Activated naive CD8-positive, alpha-beta T cell (primary cell): ENCODE measurements around the gene OPCML.

Experiments used
- H3K27ac Mint-ChIP-seq: one replicate; pipeline ENCODE4 v1.8.0; 2021; ENCODE audit warnings: mixed read lengths
- H3K27me3 Mint-ChIP-seq: one replicate; pipeline ENCODE4 v1.8.0; 2021; ENCODE audit warnings: mixed read lengths
- H3K36me3 Mint-ChIP-seq: one replicate; pipeline ENCODE4 v1.8.0; 2021; ENCODE audit warnings: mixed read lengths
- H3K4me1 Mint-ChIP-seq: one replicate; pipeline ENCODE4 v1.8.0; 2021; ENCODE audit warnings: low read depth, mixed read lengths
- H3K4me3 Mint-ChIP-seq: one replicate; pipeline ENCODE4 v1.8.0; 2021; ENCODE audit warnings: mild to moderate bottlenecking, mixed read lengths
- H3K9me3 Mint-ChIP-seq: one replicate; pipeline ENCODE4 v1.8.0; 2021; ENCODE audit warnings: low read depth, mixed read lengths

OPCML gene

GRCh38 chr11:132987936-132988335 is 544.4 kb downstream of the OPCML start:
- Mint-ChIP-seq H3K4me1 (no peaks in the 10 kb centered on the region), H3K27me3 (peaks cover 3% of the 10 kb centered on the region), H3K27ac (no peak overlapping the region), H3K4me3 (no peak overlapping the region), H3K9me3 (no peaks in the 10 kb centered on the region), H3K36me3 (no peaks in the 10 kb centered on the region)

GRCh38 chr11:132983641-132983978 is 548.7 kb downstream of the OPCML start:
- peaks cover 2% of the 10 kb centered on the region for H3K27me3 Mint-ChIP-seq
- H3K36me3 Mint-ChIP-seq = no peaks in the 10 kb centered on the region
- no peak overlapping the region for H3K27ac Mint-ChIP-seq
- H3K4me1 Mint-ChIP-seq = no peaks in the 10 kb centered on the region
- no peak overlapping the region for H3K4me3 Mint-ChIP-seq
- no peaks in the 10 kb centered on the region for H3K9me3 Mint-ChIP-seq

GRCh38 chr11:132982772-132983640 is 549.3 kb downstream of the OPCML start:
- H3K27me3 Mint-ChIP-seq = no peaks in the 10 kb centered on the region
- no peak overlapping the region for H3K27ac Mint-ChIP-seq
- H3K9me3 Mint-ChIP-seq = no peaks in the 10 kb centered on the region
- H3K4me1 Mint-ChIP-seq = no peaks in the 10 kb centered on the region
- H3K36me3 Mint-ChIP-seq = no peaks in the 10 kb centered on the region
- no peak overlapping the region for H3K4me3 Mint-ChIP-seq

GRCh38 chr11:132981131-132981956 is 551.0 kb downstream of the OPCML start:
- Mint-ChIP-seq H3K27me3 (peaks cover 2% of the 10 kb centered on the region), H3K4me1 (no peaks in the 10 kb centered on the region), H3K9me3 (no peaks in the 10 kb centered on the region)

GRCh38 chr11:132980670-132981069 is 551.6 kb downstream of the OPCML start:
- Mint-ChIP-seq H3K4me3 (no peak overlapping the region), H3K27me3 (peaks cover 5% of the 10 kb centered on the region), H3K4me1 (no peaks in the 10 kb centered on the region), H3K27ac (no peak overlapping the region), H3K9me3 (no peaks in the 10 kb centered on the region), H3K36me3 (no peaks in the 10 kb centered on the region)

More at GRCh38 chr11:132981131-132981956, 551.0 kb downstream of the OPCML start:
- Mint-ChIP-seq H3K36me3 (no peaks in the 10 kb centered on the region), H3K4me3 (no peak overlapping the region), H3K27ac (no peak overlapping the region)

- Mint-ChIP-seq H3K36me3 (no peaks in the 10 kb centered on the region), H3K27me3 (peaks cover 5% of the 10 kb centered on the region)
Measured at GRCh38 chr11:132977746-132978145, 554.6 kb downstream of the OPCML start.

GRCh38 chr11:132977241-132977640 is 555.1 kb downstream of the OPCML start:
- Mint-ChIP-seq H3K27ac (no peak overlapping the region), H3K27me3 (peaks cover 5% of the 10 kb centered on the region), H3K9me3 (no peaks in the 10 kb centered on the region), H3K4me1 (no peaks in the 10 kb centered on the region), H3K4me3 (no peak overlapping the region), H3K36me3 (no peaks in the 10 kb centered on the region)

More at GRCh38 chr11:132977746-132978145, 554.6 kb downstream of the OPCML start:
- Mint-ChIP-seq H3K4me1 (no peaks in the 10 kb centered on the region), H3K4me3 (no peak overlapping the region), H3K27ac (no peak overlapping the region), H3K9me3 (no peaks in the 10 kb centered on the region)

GRCh38 chr11:132976115-132976514 is 556.2 kb downstream of the OPCML start:
- no peaks in the 10 kb centered on the region for H3K36me3 Mint-ChIP-seq
- H3K27ac Mint-ChIP-seq = no peak overlapping the region
- peaks cover 5% of the 10 kb centered on the region for H3K27me3 Mint-ChIP-seq
- no peak overlapping the region for H3K4me3 Mint-ChIP-seq
- no peaks in the 10 kb centered on the region for H3K9me3 Mint-ChIP-seq
- H3K4me1 Mint-ChIP-seq = no peaks in the 10 kb centered on the region

GRCh38 chr11:132973686-132974085 is 558.6 kb downstream of the OPCML start:
- Mint-ChIP-seq H3K4me3 (no peak overlapping the region), H3K27ac (no peak overlapping the region), H3K4me1 (no peaks in the 10 kb centered on the region), H3K36me3 (no peaks in the 10 kb centered on the region), H3K9me3 (no peaks in the 10 kb centered on the region), H3K27me3 (peaks cover 10% of the 10 kb centered on the region)

- Mint-ChIP-seq H3K27ac (no peak overlapping the region), H3K27me3 (peaks cover 12% of the 10 kb centered on the region), H3K36me3 (no peaks in the 10 kb centered on the region), H3K4me1 (no peaks in the 10 kb centered on the region), H3K4me3 (no peak overlapping the region), H3K9me3 (no peaks in the 10 kb centered on the region)
Measured at GRCh38 chr11:132972565-132972964, 559.7 kb downstream of the OPCML start.

- Mint-ChIP-seq H3K27me3 (peaks cover 9% of the 10 kb centered on the region), H3K9me3 (no peaks in the 10 kb centered on the region)
Measured at GRCh38 chr11:132971351-132971750, 561.0 kb downstream of the OPCML start.

GRCh38 chr11:132969892-132970291 is 562.4 kb downstream of the OPCML start:
- H3K9me3 Mint-ChIP-seq = no peaks in the 10 kb centered on the region
- H3K27ac Mint-ChIP-seq = no peak overlapping the region
- peaks cover 7% of the 10 kb centered on the region for H3K27me3 Mint-ChIP-seq
- no peaks in the 10 kb centered on the region for H3K4me1 Mint-ChIP-seq
- no peak overlapping the region for H3K4me3 Mint-ChIP-seq
- no peaks in the 10 kb centered on the region for H3K36me3 Mint-ChIP-seq

More at GRCh38 chr11:132971351-132971750, 561.0 kb downstream of the OPCML start:
- H3K4me1 Mint-ChIP-seq = no peaks in the 10 kb centered on the region
- H3K27ac Mint-ChIP-seq = no peak overlapping the region
- no peak overlapping the region for H3K4me3 Mint-ChIP-seq
- no peaks in the 10 kb centered on the region for H3K36me3 Mint-ChIP-seq

GRCh38 chr11:132962041-132962440 is 570.3 kb downstream of the OPCML start:
- Mint-ChIP-seq H3K4me1 (no peaks in the 10 kb centered on the region), H3K27ac (no peak overlapping the region), H3K36me3 (no peaks in the 10 kb centered on the region), H3K9me3 (no peaks in the 10 kb centered on the region), H3K4me3 (no peak overlapping the region), H3K27me3 (no peaks in the 10 kb centered on the region)

- Mint-ChIP-seq H3K27me3 (no peaks in the 10 kb centered on the region), H3K27ac (no peak overlapping the region), H3K36me3 (no peaks in the 10 kb centered on the region), H3K9me3 (no peaks in the 10 kb centered on the region), H3K4me1 (no peaks in the 10 kb centered on the region), H3K4me3 (no peak overlapping the region)
Measured at GRCh38 chr11:132961453-132961852, 570.8 kb downstream of the OPCML start.
